Activated T-cell treated with anti-CD3 and anti-CD28 coated beads, Interleukin-2, amount 50 U/mL, for 24 hours (primary cell): ENCODE results near the gene PIAS4.
A peak's percentile ranks its signal among the peaks of the same experiment; 100 is the strongest.

ENCODE experiments used
- DNase-seq: peaks from one replicate; pipeline ENCODE4 v3.0.0-alpha.2; 2020
- H3K27ac Mint-ChIP-seq: 2 replicates; pipeline ENCODE4 v1.8.0; 2020; ENCODE audit warnings: mild to moderate bottlenecking, mixed read lengths
- H3K27me3 Mint-ChIP-seq: 2 replicates; pipeline ENCODE4 v1.8.0; 2020; ENCODE audit warnings: mixed read lengths
- H3K36me3 Mint-ChIP-seq: 2 replicates; pipeline ENCODE4 v1.8.0; 2020; ENCODE audit warnings: low read depth, mixed read lengths
- H3K4me1 Mint-ChIP-seq: 2 replicates; pipeline ENCODE4 v1.8.0; 2020; ENCODE audit warnings: low read depth, mixed read lengths
- H3K4me3 Mint-ChIP-seq: 2 replicates; pipeline ENCODE4 v1.8.0; 2020; ENCODE audit warnings: mild to moderate bottlenecking, moderate library complexity, mixed read lengths
- H3K9me3 Mint-ChIP-seq: 2 replicates; pipeline ENCODE4 v1.8.0; 2020; ENCODE audit warnings: mixed read lengths

Gene PIAS4

GRCh38 chr19:4067396-4068046 lies 60.0 kb downstream of the PIAS4 start:
- H3K27me3 Mint-ChIP-seq, result no peaks in the 10 kb centered on the region
- peaks cover 31% of the 10 kb centered on the region for H3K4me1 Mint-ChIP-seq
- peak; percentile 79 for DNase-seq

GRCh38 chr19:4068047-4068966 lies 60.8 kb downstream of the PIAS4 start:
- Mint-ChIP-seq H3K27me3 (no peaks in the 10 kb centered on the region), H3K9me3 (no peaks in the 10 kb centered on the region), H3K4me3 (peak overlapping the region; percentile 73), H3K36me3 (peaks cover 9% of the 10 kb centered on the region), H3K4me1 (peaks cover 23% of the 10 kb centered on the region), H3K27ac (peak overlapping the region; percentile 77)
- no peak for DNase-seq

More at GRCh38 chr19:4067396-4068046, 60.0 kb downstream of the PIAS4 start:
- H3K27ac Mint-ChIP-seq, result peak overlapping the region; percentile 77
- H3K4me3 Mint-ChIP-seq, result peak overlapping the region; percentile 73
- peaks cover 17% of the 10 kb centered on the region for H3K36me3 Mint-ChIP-seq
- H3K9me3 Mint-ChIP-seq, result no peaks in the 10 kb centered on the region

GRCh38 chr19:4069331-4069959 lies 61.9 kb downstream of the PIAS4 start:
- H3K27me3 Mint-ChIP-seq, result no peaks in the 10 kb centered on the region
- peak; percentile 64 for DNase-seq
- H3K36me3 Mint-ChIP-seq, result no peaks in the 10 kb centered on the region
- H3K4me3 Mint-ChIP-seq, result peak overlapping the region; percentile 34
- peaks cover 17% of the 10 kb centered on the region for H3K4me1 Mint-ChIP-seq
- H3K27ac Mint-ChIP-seq, result peak overlapping the region; percentile 82
- H3K9me3 Mint-ChIP-seq, result no peaks in the 10 kb centered on the region

- no peak overlapping the region for H3K27ac Mint-ChIP-seq
- no peaks in the 10 kb centered on the region for H3K9me3 Mint-ChIP-seq
- no peak for DNase-seq
- H3K4me1 Mint-ChIP-seq, result peaks cover 25% of the 10 kb centered on the region
- H3K36me3 Mint-ChIP-seq, result no peaks in the 10 kb centered on the region
- H3K4me3 Mint-ChIP-seq, result no peak overlapping the region
- H3K27me3 Mint-ChIP-seq, result no peaks in the 10 kb centered on the region
These were observed 64.1 kb downstream of the PIAS4 start for GRCh38 chr19:4071610-4072009.

GRCh38 chr19:4075373-4075772 lies 67.8 kb downstream of the PIAS4 start:
- no peak for DNase-seq
- Mint-ChIP-seq H3K27me3 (no peaks in the 10 kb centered on the region), H3K27ac (peak overlapping the region; percentile 75), H3K4me3 (no peak overlapping the region), H3K4me1 (peaks cover 32% of the 10 kb centered on the region), H3K36me3 (no peaks in the 10 kb centered on the region), H3K9me3 (no peaks in the 10 kb centered on the region)

GRCh38 chr19:4077007-4077374 lies 69.5 kb downstream of the PIAS4 start:
- no peak overlapping the region for H3K4me3 Mint-ChIP-seq
- no peaks in the 10 kb centered on the region for H3K9me3 Mint-ChIP-seq
- no peaks in the 10 kb centered on the region for H3K27me3 Mint-ChIP-seq
- H3K4me1 Mint-ChIP-seq, result peaks cover 32% of the 10 kb centered on the region
- H3K27ac Mint-ChIP-seq, result peak overlapping the region; percentile 33
- no peak for DNase-seq
- no peaks in the 10 kb centered on the region for H3K36me3 Mint-ChIP-seq

- Mint-ChIP-seq H3K36me3 (no peaks in the 10 kb centered on the region), H3K9me3 (no peaks in the 10 kb centered on the region), H3K27ac (peak overlapping the region; percentile 92), H3K27me3 (no peaks in the 10 kb centered on the region), H3K4me3 (peak overlapping the region; percentile 63), H3K4me1 (peaks cover 36% of the 10 kb centered on the region)
- DNase-seq, result peak; percentile 71
These were observed 70.5 kb downstream of the PIAS4 start for GRCh38 chr19:4077800-4078684.

- no peak for DNase-seq
These were observed 72.9 kb downstream of the PIAS4 start for GRCh38 chr19:4080473-4080872.

GRCh38 chr19:4081441-4082129 lies 74.0 kb downstream of the PIAS4 start:
- peaks cover 53% of the 10 kb centered on the region for H3K4me1 Mint-ChIP-seq

More at GRCh38 chr19:4080473-4080872, 72.9 kb downstream of the PIAS4 start:
- Mint-ChIP-seq H3K27ac (no peak overlapping the region), H3K9me3 (no peaks in the 10 kb centered on the region), H3K36me3 (no peaks in the 10 kb centered on the region), H3K4me3 (no peak overlapping the region), H3K27me3 (no peaks in the 10 kb centered on the region), H3K4me1 (peaks cover 48% of the 10 kb centered on the region)

GRCh38 chr19:4082172-4082571 lies 74.6 kb downstream of the PIAS4 start:
- no peaks in the 10 kb centered on the region for H3K27me3 Mint-ChIP-seq
- H3K4me3 Mint-ChIP-seq, result no peak overlapping the region
- no peaks in the 10 kb centered on the region for H3K9me3 Mint-ChIP-seq
- no peak for DNase-seq
- no peak overlapping the region for H3K27ac Mint-ChIP-seq
- H3K4me1 Mint-ChIP-seq, result peaks cover 48% of the 10 kb centered on the region
- no peaks in the 10 kb centered on the region for H3K36me3 Mint-ChIP-seq

More at GRCh38 chr19:4081441-4082129, 74.0 kb downstream of the PIAS4 start:
- Mint-ChIP-seq H3K27ac (no peak overlapping the region), H3K36me3 (no peaks in the 10 kb centered on the region), H3K9me3 (no peaks in the 10 kb centered on the region), H3K4me3 (no peak overlapping the region), H3K27me3 (no peaks in the 10 kb centered on the region)
- no peak for DNase-seq

GRCh38 chr19:4083677-4084546 lies 76.4 kb downstream of the PIAS4 start:
- no peak overlapping the region for H3K4me3 Mint-ChIP-seq
- peak; percentile 56 for DNase-seq
- H3K27ac Mint-ChIP-seq, result peak overlapping the region; percentile 89
- no peaks in the 10 kb centered on the region for H3K27me3 Mint-ChIP-seq
- H3K4me1 Mint-ChIP-seq, result peaks cover 52% of the 10 kb centered on the region
- H3K36me3 Mint-ChIP-seq, result no peaks in the 10 kb centered on the region
- no peaks in the 10 kb centered on the region for H3K9me3 Mint-ChIP-seq

GRCh38 chr19:4084547-4084877 lies 77.0 kb downstream of the PIAS4 start:
- no peaks in the 10 kb centered on the region for H3K27me3 Mint-ChIP-seq
- H3K36me3 Mint-ChIP-seq, result peaks cover 5% of the 10 kb centered on the region
- H3K4me1 Mint-ChIP-seq, result peaks cover 53% of the 10 kb centered on the region
- peak overlapping the region; percentile 89 for H3K27ac Mint-ChIP-seq
- H3K9me3 Mint-ChIP-seq, result no peaks in the 10 kb centered on the region
- DNase-seq, result no peak
- H3K4me3 Mint-ChIP-seq, result no peak overlapping the region

- peaks cover 61% of the 10 kb centered on the region for H3K4me1 Mint-ChIP-seq
- H3K27ac Mint-ChIP-seq, result peak overlapping the region; percentile 63
- peaks cover 16% of the 10 kb centered on the region for H3K36me3 Mint-ChIP-seq
- no peaks in the 10 kb centered on the region for H3K9me3 Mint-ChIP-seq
- no peak overlapping the region for H3K4me3 Mint-ChIP-seq
- H3K27me3 Mint-ChIP-seq, result no peaks in the 10 kb centered on the region
- no peak for DNase-seq
These were observed 78.9 kb downstream of the PIAS4 start for GRCh38 chr19:4086411-4086867.
